Measurements from ENCODE around the gene TNFRSF12A. TPM values are rescaled to one million over a fixed set of nuclear protein-coding genes. Genes with fewer than 3 reads are reported as not detected.

Gene TNFRSF12A
- total and polyA plus RNA-seq, 7 experiments from 2014 or later, result 0.57 to 5.9 (median 1.1) TPM; not detected in 2

GRCh38 chr16:2973605-2974318 is 46.4 kb upstream of the TNFRSF12A start:
- Mint-ChIP-seq H3K27me3 (peaks cover 0 to 6% (median 0%) of the 10 kb centered on the region in 5 donors), H3K4me3 (no peak overlapping the region), H3K36me3 (peaks cover 0 to 2% (median 0%) of the 10 kb centered on the region in 5 donors), H3K27ac (no peak overlapping the region), H3K4me1 (peaks cover 0 to 22% (median 4%) of the 10 kb centered on the region in 7 donors), H3K9me3 (peaks cover 0 to 1% (median 0%) of the 10 kb centered on the region in 11 donors)
- no peak for DNase-seq
- POLR2A ChIA-PET, result no interaction called here
- no peaks in the 10 kb centered on the region for H3K9me3 ChIP-seq (ENCODE audit: control insufficient read depth in 2 of 3, low read length in 3 of 3)
- no peak for ATAC-seq
- H3K36me3 ChIP-seq (ENCODE audit: control insufficient read depth in 2 of 3, insufficient read depth in 3 of 3, low read length in 3 of 3), result no peaks in the 10 kb centered on the region
- H3K27me3 ChIP-seq (ENCODE audit: control insufficient read depth in 2 of 2, insufficient read depth in 2 of 2, low read length in 2 of 2), result peaks cover 0 to 1% of the 10 kb centered on the region in 2 donors
- no peak overlapping the region for H3K27ac ChIP-seq (ENCODE audit: low read depth, low read length)
- H3K4me3 ChIP-seq (ENCODE audit: low read length), result no peak overlapping the region
- intact Hi-C loops (cut with micrococcal nuclease), result no loop called here
- CTCF ChIA-PET, result interaction anchor here (0.6 kb wide), 1 partner anchor 122 kb away, joined by 4 read pairs; no protein-coding TSS in a partner anchor
- H3K4me1 ChIP-seq (ENCODE audit: control insufficient read depth in 2 of 2, insufficient read depth in 2 of 2, low read length in 2 of 2), result peaks cover 2 to 6% of the 10 kb centered on the region in 2 donors

GRCh38 chr16:2974319-2975056 is 45.7 kb upstream of the TNFRSF12A start:
- DNase-seq, result no peak
- H3K9me3 ChIP-seq (ENCODE audit: control insufficient read depth in 2 of 3, low read length in 3 of 3), result no peaks in the 10 kb centered on the region
- intact Hi-C loops (cut with micrococcal nuclease), result no loop called here
- ChIA-PET CTCF (no interaction called here), POLR2A (no interaction called here)
- ATAC-seq, result no peak
- Mint-ChIP-seq H3K27me3 (peaks cover 0 to 6% (median 0%) of the 10 kb centered on the region in 5 donors), H3K4me1 (peaks cover 0 to 25% (median 3%) of the 10 kb centered on the region in 7 donors), H3K36me3 (peaks cover 0 to 2% (median 0%) of the 10 kb centered on the region in 5 donors), H3K27ac (no peak overlapping the region), H3K4me3 (no peak overlapping the region), H3K9me3 (peaks cover 0 to 1% (median 0%) of the 10 kb centered on the region in 11 donors)
- H3K36me3 ChIP-seq (ENCODE audit: control insufficient read depth in 2 of 3, insufficient read depth in 3 of 3, low read length in 3 of 3), result no peaks in the 10 kb centered on the region
- peaks cover 0 to 6% of the 10 kb centered on the region in 2 donors for H3K4me1 ChIP-seq (ENCODE audit: control insufficient read depth in 2 of 2, insufficient read depth in 2 of 2, low read length in 2 of 2)
- H3K27me3 ChIP-seq (ENCODE audit: control insufficient read depth in 2 of 2, insufficient read depth in 2 of 2, low read length in 2 of 2), result no peaks in the 10 kb centered on the region
- no peak overlapping the region for H3K27ac ChIP-seq (ENCODE audit: low read depth, low read length)
- H3K4me3 ChIP-seq (ENCODE audit: low read length), result no peak overlapping the region

- CTCF ChIA-PET, result no interaction called here
- intact Hi-C loops (cut with micrococcal nuclease), result no loop called here
These were observed 44.9 kb upstream of the TNFRSF12A start for GRCh38 chr16:2975161-2975795.

GRCh38 chr16:2976201-2976600 is 44.0 kb upstream of the TNFRSF12A start:
- H3K4me1 Mint-ChIP-seq, result peaks cover 0 to 19% (median 1%) of the 10 kb centered on the region in 7 donors
- intact Hi-C loops (cut with micrococcal nuclease), result no loop called here
- H3K36me3 Mint-ChIP-seq, result peaks cover 0 to 2% (median 0%) of the 10 kb centered on the region in 5 donors

More at GRCh38 chr16:2975161-2975795, 44.9 kb upstream of the TNFRSF12A start:
- no peaks in the 10 kb centered on the region for H3K9me3 ChIP-seq (ENCODE audit: control insufficient read depth in 2 of 3, low read length in 3 of 3)
- H3K27ac ChIP-seq (ENCODE audit: low read depth, low read length), result no peak overlapping the region
- no peak overlapping the region for H3K4me3 ChIP-seq (ENCODE audit: low read length)
- Mint-ChIP-seq H3K27me3 (peaks cover 0 to 6% (median 0%) of the 10 kb centered on the region in 5 donors), H3K9me3 (peaks cover 0 to 1% (median 0%) of the 10 kb centered on the region in 11 donors), H3K4me3 (no peak overlapping the region), H3K4me1 (peaks cover 0 to 24% (median 3%) of the 10 kb centered on the region in 7 donors), H3K27ac (no peak overlapping the region), H3K36me3 (peaks cover 0 to 2% (median 0%) of the 10 kb centered on the region in 5 donors)
- peaks cover 0 to 6% of the 10 kb centered on the region in 2 donors for H3K4me1 ChIP-seq (ENCODE audit: control insufficient read depth in 2 of 2, insufficient read depth in 2 of 2, low read length in 2 of 2)
- POLR2A ChIA-PET, result no interaction called here
- ATAC-seq (no peak), DNase-seq (no peak)
- no peaks in the 10 kb centered on the region for H3K36me3 ChIP-seq (ENCODE audit: control insufficient read depth in 2 of 3, insufficient read depth in 3 of 3, low read length in 3 of 3)
- H3K27me3 ChIP-seq (ENCODE audit: control insufficient read depth in 2 of 2, insufficient read depth in 2 of 2, low read length in 2 of 2), result no peaks in the 10 kb centered on the region

GRCh38 chr16:2976673-2977072 is 43.5 kb upstream of the TNFRSF12A start:
- ChIA-PET CTCF (no interaction called here), POLR2A (interaction anchor here (0.6 kb wide), 1 partner anchor 106 kb away, joined by 3 read pairs; no protein-coding TSS in a partner anchor)
- Mint-ChIP-seq H3K9me3 (peaks cover 0 to 1% (median 0%) of the 10 kb centered on the region in 11 donors), H3K27ac (no peak overlapping the region), H3K4me3 (no peak overlapping the region), H3K4me1 (peaks cover under 1 to 21% (median 6%) of the 10 kb centered on the region in 7 donors), H3K36me3 (peaks cover 0 to 3% (median 0%) of the 10 kb centered on the region in 5 donors), H3K27me3 (peaks cover 0 to 6% (median 0%) of the 10 kb centered on the region in 5 donors)
- Histone ChIP-seq H3K27me3 (ENCODE audit: control insufficient read depth in 2 of 2, insufficient read depth in 2 of 2, low read length in 2 of 2) (no peaks in the 10 kb centered on the region), H3K4me1 (ENCODE audit: control insufficient read depth in 2 of 2, insufficient read depth in 2 of 2, low read length in 2 of 2) (peaks cover 5 to 6% of the 10 kb centered on the region in 2 donors), H3K4me3 (ENCODE audit: low read length) (no peak overlapping the region), H3K36me3 (ENCODE audit: control insufficient read depth in 2 of 3, insufficient read depth in 3 of 3, low read length in 3 of 3) (no peaks in the 10 kb centered on the region), H3K9me3 (ENCODE audit: control insufficient read depth in 2 of 3, low read length in 3 of 3) (no peaks in the 10 kb centered on the region), H3K27ac (ENCODE audit: low read depth, low read length) (no peak overlapping the region)
- ATAC-seq (no peak), DNase-seq (no peak)
- intact Hi-C loops (cut with micrococcal nuclease), result no loop called here

More at GRCh38 chr16:2976201-2976600, 44.0 kb upstream of the TNFRSF12A start:
- H3K4me3 ChIP-seq (ENCODE audit: low read length), result no peak overlapping the region
- H3K27me3 ChIP-seq (ENCODE audit: control insufficient read depth in 2 of 2, insufficient read depth in 2 of 2, low read length in 2 of 2), result no peaks in the 10 kb centered on the region
- POLR2A ChIA-PET, result no interaction called here
- H3K4me1 ChIP-seq (ENCODE audit: control insufficient read depth in 2 of 2, insufficient read depth in 2 of 2, low read length in 2 of 2), result peaks cover 5 to 6% of the 10 kb centered on the region in 2 donors
- Mint-ChIP-seq H3K27ac (no peak overlapping the region), H3K27me3 (peaks cover 0 to 6% (median 0%) of the 10 kb centered on the region in 5 donors), H3K9me3 (peaks cover 0 to 1% (median 0%) of the 10 kb centered on the region in 11 donors), H3K4me3 (no peak overlapping the region)
- no peak overlapping the region for H3K27ac ChIP-seq (ENCODE audit: low read depth, low read length)
- CTCF ChIA-PET, result no interaction called here
- no peak for ATAC-seq
- H3K9me3 ChIP-seq (ENCODE audit: control insufficient read depth in 2 of 3, low read length in 3 of 3), result no peaks in the 10 kb centered on the region
- H3K36me3 ChIP-seq (ENCODE audit: control insufficient read depth in 2 of 3, insufficient read depth in 3 of 3, low read length in 3 of 3), result no peaks in the 10 kb centered on the region
- DNase-seq, result no peak

- POLR2A ChIA-PET, result interaction anchor here (0.6 kb wide), 3 partner anchors 107 to 277 kb away, joined by 3 to 5 read pairs (median 3); no protein-coding TSS in a partner anchor
- peaks cover 8 to 18% (median 11%) of the 10 kb centered on the region in 7 donors for H3K4me1 Mint-ChIP-seq
- no peak overlapping the region for H3K4me3 ChIP-seq (ENCODE audit: low read length)
These were observed 42.7 kb upstream of the TNFRSF12A start for GRCh38 chr16:2977440-2977839.

More at GRCh38 chr16:2977440-2977839, 42.7 kb upstream of the TNFRSF12A start:
- Histone ChIP-seq H3K4me1 (ENCODE audit: control insufficient read depth in 2 of 2, insufficient read depth in 2 of 2, low read length in 2 of 2) (peaks cover 5 to 6% of the 10 kb centered on the region in 2 donors), H3K27me3 (ENCODE audit: control insufficient read depth in 2 of 2, insufficient read depth in 2 of 2, low read length in 2 of 2) (no peaks in the 10 kb centered on the region), H3K27ac (ENCODE audit: low read depth, low read length) (no peak overlapping the region), H3K36me3 (ENCODE audit: control insufficient read depth in 2 of 3, insufficient read depth in 3 of 3, low read length in 3 of 3) (no peaks in the 10 kb centered on the region), H3K9me3 (ENCODE audit: control insufficient read depth in 2 of 3, low read length in 3 of 3) (no peaks in the 10 kb centered on the region)
- ATAC-seq (no peak), DNase-seq (no peak)
- Mint-ChIP-seq H3K4me3 (peak overlapping the region in 1 of 10 donors; percentile 61), H3K27me3 (no peaks in the 10 kb centered on the region), H3K9me3 (peaks cover 0 to 1% (median 0%) of the 10 kb centered on the region in 11 donors), H3K27ac (no peak overlapping the region), H3K36me3 (peaks cover 0 to 4% (median 0%) of the 10 kb centered on the region in 5 donors)
- intact Hi-C loops (cut with micrococcal nuclease), result no loop called here
- CTCF ChIA-PET, result interaction anchor here (0.7 kb wide), 1 partner anchor 86 kb away, joined by 4 read pairs; no protein-coding TSS in a partner anchor
